Stimulated activated CD4-positive, alpha-beta T cell treated with anti-CD3 and anti-CD28 coated beads, TNF-alpha, amount 100 ng/mL, for 1 hour (primary cell): ENCODE measurements around the gene PEX26.
"Not testable (repeated sequence)": the region's sequence is repeated elsewhere in the genome, so short reads cannot be mapped to it uniquely, and the experiment has no call there.

ENCODE experiments used
- DNase-seq, 3 donors: peaks; one replicate each; pipeline ENCODE4 v3.0.0-alpha.2; 2020; ENCODE audit warnings: low read depth in 3 of 3, low spot score in 1 of 3

Gene PEX26

DNA sequence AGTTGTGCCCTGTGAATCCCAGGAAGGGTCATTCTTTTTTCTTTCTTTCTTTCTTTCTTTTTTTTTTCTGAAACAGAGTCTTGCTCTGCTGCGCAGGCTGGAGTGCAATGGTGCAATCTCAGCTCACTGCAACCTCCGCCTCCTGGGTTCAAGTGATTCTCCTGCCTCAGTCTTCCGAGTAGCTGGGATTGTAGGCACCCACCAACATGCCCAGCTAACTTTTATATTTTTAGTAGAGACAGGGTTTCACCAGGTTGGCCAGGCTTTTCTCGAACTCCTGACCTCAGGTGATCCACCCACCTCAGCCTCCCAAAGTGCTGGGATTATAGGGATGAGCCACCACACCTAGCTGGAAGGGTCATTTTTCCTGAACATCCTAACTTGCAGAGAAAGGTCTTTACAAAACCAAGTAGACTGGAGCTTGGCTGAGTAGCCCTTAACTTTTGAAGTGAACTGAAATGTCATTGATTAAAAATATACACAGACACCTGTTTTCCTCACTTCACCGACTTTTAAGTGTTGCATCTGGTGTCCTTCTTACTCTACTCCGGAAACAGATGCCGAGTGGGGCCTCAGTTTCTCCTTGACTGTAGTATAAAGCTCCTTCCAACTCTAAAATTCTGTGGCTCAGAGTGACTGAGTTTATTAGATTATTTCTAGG, 6.4 kb upstream of the PEX26 start:
- not testable (repeated sequence) for DNase-seq

DNA sequence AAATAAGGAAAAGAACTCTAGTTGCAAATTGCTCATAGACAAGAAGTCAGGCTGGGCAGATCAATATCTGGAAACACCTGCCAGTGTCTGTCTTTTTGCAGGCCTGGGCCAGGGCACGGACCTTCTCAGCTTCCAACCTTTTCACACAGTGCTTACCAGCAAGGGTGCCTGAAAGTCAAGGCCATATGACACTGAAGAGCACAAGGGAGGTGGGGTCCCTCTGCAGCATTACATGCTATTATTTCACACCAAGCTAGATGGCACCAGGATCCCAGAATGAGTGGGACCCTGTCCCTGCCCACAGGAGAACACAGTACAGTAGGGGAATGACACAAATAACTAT, 5.9 kb upstream of the PEX26 start:
- DNase-seq: no peak

DNA sequence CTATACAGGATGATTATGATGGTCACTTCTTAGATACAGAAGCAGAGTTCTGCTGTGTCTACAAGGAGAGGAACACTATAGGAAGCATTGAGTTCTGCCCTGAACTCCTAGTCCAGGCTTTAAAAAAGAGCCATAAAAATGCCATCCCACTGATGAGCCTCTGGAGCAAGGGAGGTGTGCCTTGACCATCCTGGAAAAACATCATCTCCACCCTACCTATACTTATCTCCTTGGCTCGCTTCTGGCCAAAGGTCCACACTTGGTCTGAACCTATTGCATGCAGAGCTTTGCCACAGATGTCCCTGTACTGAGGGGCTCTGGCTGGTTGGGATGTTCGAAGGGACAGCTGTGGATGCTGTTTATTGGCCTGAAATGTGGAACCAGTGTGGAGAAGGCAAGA, 4.3 kb upstream of the PEX26 start:
- no peak for DNase-seq

DNA sequence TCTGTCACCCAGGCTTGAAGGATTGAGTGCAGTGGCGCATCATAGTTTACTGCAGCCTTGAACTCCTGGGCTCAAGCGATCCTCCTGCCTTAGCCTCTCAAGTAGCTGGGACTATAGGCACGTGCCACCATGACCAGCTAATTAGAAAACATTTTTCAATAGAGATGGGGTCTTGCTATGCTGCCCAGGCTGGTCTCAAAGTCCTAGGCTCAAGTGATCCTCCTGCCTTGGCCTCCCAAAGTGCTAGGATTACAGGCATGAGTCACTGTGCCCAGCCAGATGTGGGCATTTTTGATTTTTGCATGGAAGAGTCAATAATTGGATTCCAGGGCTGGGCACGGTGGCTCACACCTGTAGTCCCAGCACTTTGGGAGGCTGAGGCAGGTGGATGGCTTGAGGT, 3.9 kb upstream of the PEX26 start:
- not testable (repeated sequence) for DNase-seq

DNA sequence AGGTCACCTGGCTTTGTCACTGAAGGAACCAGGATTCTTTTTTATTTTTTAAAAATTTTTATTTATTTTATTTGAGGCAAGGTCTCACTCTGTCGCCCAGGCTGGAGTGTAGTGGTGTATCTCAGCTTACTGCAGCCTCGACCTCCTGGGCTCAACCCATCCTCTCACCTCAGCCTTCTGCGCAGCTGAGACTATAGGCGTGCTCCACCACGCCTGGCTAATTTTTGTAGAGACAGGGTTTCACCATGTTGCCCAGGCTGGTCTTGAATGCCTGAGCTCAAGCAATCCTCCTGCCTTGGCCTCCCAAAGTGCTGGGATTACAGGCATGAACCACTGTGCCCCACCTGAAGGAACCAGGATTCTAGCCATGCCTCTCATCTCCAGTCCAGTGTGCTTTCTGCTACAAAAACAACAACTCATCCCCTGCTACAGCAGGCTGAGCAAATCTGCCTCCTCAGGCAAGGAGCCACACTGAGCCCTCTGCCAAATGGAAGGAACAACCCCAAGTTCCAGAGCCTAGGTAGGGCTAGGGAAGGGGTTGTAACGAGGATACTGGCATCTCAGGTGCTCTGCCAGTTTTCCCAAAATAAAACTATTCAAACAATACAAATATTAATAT, 2.6 kb upstream of the PEX26 start:
- no peak for DNase-seq

DNA sequence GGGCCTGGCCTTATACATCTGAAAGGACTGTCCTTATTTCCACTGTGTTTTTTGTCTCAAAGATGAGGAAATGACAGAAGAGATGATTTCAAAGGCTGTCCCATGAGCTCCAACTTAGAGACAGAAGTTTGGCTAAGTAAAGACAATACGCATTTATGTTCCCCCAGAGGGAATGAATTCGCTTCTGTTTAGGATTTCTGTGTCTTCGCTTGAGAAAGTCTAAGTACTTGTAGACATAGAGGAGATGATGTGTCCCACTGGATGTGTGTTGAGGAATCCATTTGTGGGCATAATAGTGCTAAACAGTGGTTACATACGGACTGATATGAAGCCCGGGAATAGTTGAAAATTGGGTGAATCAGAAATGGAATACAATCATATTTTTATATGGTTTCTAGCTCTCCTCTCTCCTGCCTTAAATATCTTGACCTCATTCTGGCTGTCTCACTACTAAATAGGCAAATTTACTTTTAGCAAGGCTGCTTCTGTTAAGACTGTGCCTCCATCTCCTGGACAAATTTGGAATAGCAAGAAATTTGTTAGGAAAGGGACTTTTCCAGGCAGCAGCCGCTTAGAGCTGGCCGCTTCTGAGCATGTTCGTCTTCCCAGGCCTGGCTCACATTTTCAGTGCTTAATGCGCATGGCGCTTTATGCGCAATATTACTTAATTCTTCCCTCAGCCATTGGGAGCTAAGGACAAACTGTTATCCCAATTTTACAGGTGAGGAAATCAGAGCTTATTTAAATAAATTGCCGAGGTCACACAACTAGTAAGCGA, 1.9 kb upstream of the PEX26 start:
- DNase-seq: no peak

DNA sequence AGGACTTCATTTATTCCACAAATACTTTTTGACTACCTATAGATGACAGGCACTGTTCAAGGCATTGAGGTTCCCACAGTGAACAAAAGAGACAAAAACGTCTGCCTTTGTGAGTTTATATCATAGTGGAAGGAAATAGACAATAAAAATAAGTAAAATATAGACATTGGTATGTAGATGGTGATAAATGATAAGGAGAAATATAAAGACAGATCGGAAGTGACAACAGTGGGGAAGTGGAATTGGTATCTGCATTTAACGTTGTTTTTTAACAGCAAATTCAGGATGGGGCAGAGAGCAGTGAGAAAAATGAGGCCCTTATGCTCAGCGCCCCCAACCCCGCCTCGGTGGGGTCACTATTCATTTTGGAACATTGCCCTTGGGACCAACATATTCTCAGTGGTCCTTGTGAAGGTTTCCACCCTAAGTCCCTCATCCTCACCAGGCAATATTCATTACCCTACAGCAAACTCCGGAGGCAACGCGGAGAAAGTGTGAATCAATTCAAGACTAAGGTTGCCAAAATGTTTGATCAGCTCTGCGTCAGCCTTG, 627 bp upstream of the PEX26 start:
- no peak for DNase-seq

DNA sequence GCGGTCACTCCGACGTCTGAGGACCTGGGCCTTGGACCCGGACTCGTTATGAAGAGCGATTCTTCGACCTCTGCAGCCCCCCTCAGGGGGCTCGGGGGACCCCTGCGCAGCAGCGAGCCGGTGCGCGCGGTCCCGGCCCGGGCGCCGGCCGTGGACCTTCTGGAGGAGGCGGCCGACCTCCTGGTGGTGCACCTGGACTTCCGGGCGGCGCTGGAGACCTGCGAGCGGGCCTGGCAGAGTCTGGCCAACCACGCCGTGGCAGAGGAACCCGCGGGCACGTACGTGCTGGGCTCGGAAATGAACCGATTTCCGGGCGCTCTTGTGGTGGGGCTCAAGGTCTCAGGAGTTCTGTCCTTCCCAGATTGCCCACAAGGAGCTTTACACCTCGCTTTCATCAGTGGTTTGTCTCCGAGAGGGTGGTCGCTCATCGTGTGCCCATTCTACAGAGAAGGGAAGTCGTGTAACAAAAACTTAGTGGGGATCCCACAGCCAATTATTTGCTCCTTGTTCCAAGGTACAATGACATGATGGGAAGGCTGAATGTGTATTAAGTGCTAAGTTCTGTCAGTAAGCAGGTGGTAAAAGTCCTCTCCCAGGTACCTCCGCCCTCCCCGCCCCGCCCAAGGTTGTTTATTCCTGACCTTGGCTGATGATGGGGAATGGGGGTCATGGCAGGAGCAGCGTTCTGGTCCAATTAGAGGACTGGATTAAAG, 695 bp downstream of the PEX26 start:
- no peak for DNase-seq

DNA sequence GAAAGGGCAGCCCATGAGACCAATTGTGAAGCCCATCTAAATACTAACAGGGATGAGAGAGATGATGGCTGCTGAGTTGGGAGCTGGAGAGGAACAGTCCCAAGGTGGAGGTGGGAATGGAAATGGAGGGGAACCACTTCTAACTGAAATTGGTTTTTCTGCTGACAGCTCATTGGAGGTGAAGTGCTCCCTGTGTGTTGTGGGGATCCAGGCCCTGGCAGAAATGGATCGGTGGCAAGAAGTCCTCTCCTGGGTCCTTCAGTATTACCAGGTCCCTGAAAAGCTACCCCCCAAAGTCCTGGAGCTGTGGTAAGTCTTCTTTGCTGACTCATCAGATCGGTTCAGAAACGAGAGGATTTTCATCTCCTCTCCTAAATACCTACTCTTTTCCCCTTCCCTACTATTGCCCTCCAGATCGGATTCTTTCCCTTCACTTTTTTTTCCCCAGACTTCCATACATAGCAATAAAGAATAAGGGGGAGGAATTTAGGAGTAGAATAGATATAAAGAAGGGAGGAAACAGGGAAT, 2.0 kb downstream of the PEX26 start:
- DNase-seq: no peak

DNA sequence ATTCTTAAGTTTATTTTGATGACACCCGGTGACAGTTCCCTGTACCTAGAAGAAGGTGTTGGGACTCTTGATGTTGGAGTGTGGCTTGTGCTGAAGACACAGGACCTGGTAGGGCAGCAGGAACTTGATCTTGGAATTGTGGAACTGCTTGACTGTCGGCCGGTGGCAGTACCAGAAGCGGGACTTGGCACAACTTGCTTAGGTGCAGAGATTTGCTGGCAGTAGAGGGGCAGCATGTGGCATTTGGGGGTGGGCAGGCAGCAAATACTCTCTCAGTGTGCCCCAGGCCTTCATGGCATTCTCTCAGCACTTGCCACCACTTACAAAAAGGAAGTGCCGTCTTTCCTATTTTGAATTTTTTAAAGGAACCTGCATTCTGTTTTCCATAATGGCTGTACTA, 3.6 kb downstream of the PEX26 start:
- no peak for DNase-seq

DNA sequence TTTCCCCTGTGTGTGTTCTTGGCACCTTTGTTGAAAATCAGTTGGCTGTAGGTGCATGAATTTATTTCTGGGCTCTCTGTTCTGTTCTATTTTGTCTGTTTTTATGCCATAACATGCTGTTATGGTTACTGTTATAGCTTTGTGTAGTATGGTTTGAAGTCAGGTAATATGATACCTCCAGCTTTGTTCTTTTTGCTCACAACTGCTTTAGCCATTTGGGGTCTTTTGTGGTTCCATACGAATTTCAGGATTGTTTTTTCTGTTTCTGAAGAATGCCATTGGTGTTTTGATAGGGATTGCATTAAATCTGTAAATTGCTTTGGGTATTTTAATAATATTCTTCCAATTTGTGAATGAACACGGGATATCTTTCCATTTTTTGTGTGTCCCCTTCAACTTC, 4.7 kb downstream of the PEX26 start:
- no peak for DNase-seq

DNA sequence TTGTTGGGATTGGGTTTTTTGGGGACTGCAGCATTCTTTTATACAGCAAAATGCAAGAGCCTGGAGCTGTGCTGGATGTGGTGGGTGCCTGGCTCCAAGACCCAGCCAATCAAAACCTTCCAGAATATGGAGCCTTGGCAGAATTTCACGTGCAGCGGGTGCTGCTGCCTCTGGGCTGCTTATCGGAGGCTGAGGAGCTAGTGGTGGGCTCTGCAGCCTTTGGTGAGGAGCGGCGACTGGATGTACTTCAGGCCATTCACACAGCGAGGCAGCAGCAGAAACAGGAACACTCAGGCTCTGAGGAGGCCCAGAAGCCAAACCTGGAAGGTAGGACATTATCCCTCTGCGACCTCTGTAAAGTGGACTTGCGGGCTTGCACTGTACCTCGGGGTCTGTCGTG, 5.6 kb downstream of the PEX26 start:
- no peak for DNase-seq

DNA sequence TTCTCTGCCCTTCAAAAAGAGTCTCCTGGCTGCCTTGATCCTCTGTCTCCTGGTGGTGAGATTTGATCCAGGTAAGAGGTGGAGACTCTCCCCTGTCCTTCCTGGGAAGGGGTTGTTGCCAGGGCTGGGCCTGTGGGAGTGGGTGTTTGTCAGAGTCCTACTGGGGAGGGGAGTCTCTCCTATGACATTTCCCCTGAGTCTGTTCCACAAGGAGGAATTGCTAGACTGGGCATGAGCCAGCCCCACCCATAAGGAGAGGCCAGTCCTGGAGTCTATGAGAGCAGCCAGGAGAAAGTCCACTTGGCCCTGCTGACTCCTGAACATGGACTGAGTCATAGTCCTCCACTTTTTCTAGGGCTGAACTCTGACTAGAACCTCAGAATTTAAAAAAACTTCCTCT, 7.4 kb downstream of the PEX26 start:
- no peak for DNase-seq

DNA sequence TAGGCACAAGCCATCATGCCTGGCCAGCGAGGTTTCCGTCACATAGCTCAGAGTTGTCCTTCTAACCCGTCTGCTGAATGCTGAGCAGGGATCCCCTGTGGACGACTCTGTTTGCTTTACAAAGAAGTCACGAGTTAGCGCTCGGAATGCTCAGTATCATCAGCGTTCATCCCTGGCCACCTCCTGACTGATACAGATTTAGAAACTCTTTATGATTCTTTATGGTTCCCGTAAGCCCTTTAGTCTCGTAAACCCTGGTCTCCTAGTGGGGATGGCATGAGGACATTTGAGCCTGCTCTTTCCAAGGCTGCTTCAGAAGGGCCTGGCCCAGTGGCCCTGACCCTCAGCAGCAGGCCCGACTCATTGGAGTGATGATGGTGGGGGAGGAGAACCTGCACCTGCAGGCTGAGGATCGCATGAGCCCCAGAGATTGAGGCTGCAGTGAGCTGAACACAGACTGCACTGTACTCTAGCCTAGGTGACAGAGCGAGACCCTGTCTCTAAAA, 9.6 kb downstream of the PEX26 start:
- DNase-seq: no peak

DNA sequence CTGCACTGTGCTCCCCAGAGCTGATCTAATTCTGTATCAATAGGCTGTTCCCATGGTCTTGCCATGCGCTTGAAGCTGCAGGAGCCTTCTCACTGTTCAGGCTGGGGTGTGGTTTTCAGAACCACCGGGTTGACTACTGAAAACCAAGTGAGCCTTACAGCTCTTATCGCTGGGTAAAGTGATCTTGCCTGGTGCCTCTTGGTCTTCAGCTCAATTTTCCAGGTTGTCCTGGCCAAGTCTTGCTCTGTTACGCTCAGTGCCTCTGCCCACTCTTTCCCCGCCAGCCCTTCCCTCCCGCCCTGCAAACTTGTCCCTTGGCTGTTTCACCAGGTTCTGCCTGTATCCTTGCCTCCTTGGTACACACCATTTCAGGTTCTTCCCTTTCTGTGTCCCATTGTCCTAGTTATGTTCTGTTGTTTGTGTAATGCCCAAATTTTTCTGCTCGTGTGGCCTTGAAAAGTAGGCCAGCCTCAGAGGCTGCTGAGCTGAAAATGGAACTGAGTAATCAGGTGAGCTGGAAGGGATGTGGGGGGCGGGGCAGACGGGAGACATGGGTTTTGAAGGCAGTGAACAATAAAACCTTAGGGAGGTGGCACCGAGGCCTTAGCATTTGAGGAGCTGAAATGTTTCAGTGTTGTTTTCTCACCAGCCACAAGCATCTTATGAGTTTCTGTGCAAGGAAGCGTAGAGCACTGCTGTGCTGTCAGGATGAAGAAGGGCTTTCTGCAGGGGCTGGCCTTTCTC, 11.2 kb downstream of the PEX26 start:
- no peak for DNase-seq

DNA sequence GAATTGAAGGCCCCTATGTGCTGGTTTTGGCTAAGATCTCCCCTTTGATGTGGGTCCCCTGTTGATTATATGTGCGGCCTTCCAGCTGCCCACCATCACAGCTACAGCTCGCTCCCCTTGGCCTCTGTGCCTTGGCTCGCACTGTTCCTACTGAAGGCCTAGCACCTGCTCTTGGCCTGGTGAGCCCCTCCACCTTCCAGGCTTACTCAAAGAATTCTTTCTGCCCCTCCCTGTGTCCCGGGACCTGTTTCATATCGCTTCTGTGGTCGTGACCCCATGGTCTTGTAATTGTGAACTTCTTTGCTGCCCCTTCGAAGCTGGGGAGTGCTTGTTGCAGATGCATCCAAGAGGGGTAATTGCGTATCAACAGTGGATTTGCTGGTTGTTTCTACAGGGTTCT, 12.5 kb downstream of the PEX26 start:
- no peak for DNase-seq

DNA sequence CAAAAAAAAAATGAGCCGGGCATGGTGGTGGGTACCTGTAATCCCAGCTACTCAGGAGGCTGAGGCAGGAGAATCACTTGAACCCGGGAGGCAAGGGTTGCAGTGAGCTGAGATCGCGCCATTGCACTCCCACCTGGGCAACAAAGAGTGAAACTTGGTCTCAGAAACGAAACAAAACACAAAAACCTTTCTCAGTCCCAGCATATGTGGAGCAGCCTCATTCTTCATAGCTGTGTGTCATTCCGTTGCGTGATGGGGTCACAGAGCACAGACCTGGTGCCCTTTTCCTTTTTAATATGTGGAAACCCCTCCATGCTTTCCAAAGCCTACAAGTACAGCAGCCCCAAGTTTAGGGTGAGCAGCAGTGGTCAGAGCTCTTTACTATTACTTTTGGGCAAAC, 13.7 kb downstream of the PEX26 start:
- no peak for DNase-seq

DNA sequence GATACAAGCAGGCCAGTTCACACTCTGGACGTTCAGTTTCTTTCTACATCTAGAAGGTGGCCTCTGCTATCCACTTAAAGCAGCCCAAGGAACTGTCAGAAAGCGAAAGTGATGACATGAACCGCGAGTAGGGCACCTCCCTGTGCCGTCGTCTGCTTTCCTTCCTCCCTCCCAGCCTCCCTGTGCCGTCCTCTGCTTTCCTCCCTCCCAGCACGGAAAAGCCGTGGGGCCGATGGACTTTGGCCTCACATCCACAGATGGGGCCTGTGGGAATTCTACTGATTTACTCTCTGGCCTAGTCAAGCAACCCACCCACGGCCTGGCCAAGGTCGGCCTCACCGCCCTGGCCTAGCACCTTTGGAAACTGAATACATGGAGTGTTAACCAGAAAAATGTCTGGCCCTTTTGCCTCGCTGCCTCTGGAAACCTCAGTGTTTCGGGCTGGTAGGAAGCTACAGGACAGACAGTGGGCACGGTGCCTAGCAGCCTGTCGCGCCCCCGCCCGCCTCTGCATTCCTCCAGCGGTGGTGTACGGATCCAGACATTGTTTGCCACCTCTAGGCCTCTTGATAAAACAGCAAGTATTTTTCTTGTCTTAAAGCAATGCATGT, 14.2 kb downstream of the PEX26 start:
- no peak for DNase-seq

DNA sequence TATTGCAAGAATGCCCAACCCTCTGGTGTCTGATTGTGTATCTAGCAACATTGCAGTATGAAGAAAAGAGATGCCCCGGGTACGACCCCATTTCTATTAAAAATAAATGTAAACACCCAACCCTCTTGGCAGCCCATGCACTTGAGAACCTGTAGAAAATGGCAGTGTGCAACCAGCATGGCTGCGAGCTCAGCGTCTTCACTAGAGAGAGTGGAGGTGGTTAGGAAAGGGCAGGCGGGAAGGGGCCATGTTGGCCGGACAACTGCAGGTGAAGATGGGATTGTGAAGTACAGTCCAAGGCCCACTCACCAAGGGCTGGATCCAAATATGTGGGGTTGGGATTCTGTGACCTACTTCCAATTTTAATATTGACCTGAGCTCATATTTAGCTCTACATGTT, 15.9 kb downstream of the PEX26 start:
- DNase-seq: no peak
